Measurements from ENCODE around the gene SLC34A1.

GRCh38 chr5:177396807-177397206 lies 12.6 kb downstream of the SLC34A1 start:
- TF ChIP-seq CTCF (conservative IDR thresholded peaks at IDR 0.05; ENCODE audit: low read depth, low read length) (no peak), EZH2 (IDR thresholded peaks at IDR 0.05; ENCODE audit: borderline replicate concordance, low read depth, low read length, poor library complexity, severe bottlenecking) (no peak)

Measured in A673 (cell line).